Nephron progenitor cell (in vitro differentiated cells): ENCODE results near the gene PRIMA1.

Source experiments
- DNase-seq: peaks from one replicate; pipeline ENCODE4 v3.0.0; 2021
- H3K27ac Mint-ChIP-seq: 2 replicates; pipeline ENCODE4 v1.8.0; 2021; ENCODE audit warnings: mild to moderate bottlenecking, moderate library complexity, mixed read lengths
- H3K27me3 Mint-ChIP-seq: 2 replicates; pipeline ENCODE4 v1.8.0; 2021; ENCODE audit warnings: mild to moderate bottlenecking, low read depth, mixed read lengths; ENCODE audit not compliant: poor library complexity
- H3K36me3 Mint-ChIP-seq: 2 replicates; pipeline ENCODE4 v1.8.0; 2021; ENCODE audit warnings: low read depth, mixed read lengths
- H3K4me1 Mint-ChIP-seq: 2 replicates; pipeline ENCODE4 v1.8.0; 2021; ENCODE audit warnings: mixed read lengths
- H3K4me3 Mint-ChIP-seq: 2 replicates; pipeline ENCODE4 v1.8.0; 2021; ENCODE audit warnings: mild to moderate bottlenecking, moderate library complexity, mixed read lengths
- H3K9me3 Mint-ChIP-seq: 2 replicates; pipeline ENCODE4 v1.8.0; 2021; ENCODE audit warnings: mild to moderate bottlenecking, moderate library complexity, mixed read lengths
- CTCF ChIP-seq: fragments of 200-600 bp; sonication (generic); IDR thresholded peaks from 2 replicates; pipeline ENCODE4 v1.5.0; 2021; ENCODE audit warnings: antibody characterized with exemption

PRIMA1 gene

DNA sequence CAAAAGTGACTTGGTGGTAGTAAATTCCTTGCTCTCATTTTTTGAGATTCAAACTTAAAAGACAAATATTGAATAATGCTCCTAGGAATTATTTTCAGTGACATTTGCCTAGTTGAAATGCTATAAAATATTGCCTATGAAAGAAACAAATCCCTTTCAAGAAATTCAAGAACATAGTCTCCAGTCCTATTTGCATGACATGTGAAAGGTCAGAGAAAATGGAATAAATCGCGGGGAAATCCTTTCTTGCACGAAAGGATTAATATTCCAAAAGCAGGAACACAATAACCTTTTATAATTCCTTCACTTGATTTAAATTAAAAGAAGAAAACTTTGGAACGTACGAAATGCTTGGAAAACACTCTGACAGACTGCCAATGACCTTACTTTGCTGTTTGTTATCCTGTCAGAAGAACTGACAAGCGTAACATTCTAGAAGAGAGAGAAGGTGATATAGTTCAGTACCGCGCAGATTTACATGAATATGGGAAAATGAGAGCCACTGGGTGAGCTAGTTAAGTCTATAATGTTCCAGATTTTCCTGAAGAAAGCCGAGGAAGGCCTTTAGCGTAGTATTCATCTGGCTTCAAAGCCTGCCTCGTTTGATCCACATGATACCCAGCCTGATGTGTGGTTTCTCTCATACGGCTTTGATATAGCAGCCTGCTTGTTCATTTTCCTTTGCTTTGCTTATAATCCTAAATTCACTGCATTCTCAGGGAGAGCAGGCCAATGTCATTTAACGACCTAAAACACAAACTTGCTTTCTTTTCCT lies 103.0 kb downstream of the PRIMA1 start:
- H3K9me3 Mint-ChIP-seq: no peaks in the 10 kb centered on the region
- no peak overlapping the region for H3K27ac Mint-ChIP-seq
- peaks cover 10% of the 10 kb centered on the region for H3K27me3 Mint-ChIP-seq
- H3K36me3 Mint-ChIP-seq: no peaks in the 10 kb centered on the region
- no peak for DNase-seq
- TF ChIP-seq CTCF: no peak
- no peak overlapping the region for H3K4me3 Mint-ChIP-seq
- H3K4me1 Mint-ChIP-seq: peaks cover 53% of the 10 kb centered on the region

GRCh38 chr14:93683226-93683625 lies 105.1 kb downstream of the PRIMA1 start:
- no peaks in the 10 kb centered on the region for H3K36me3 Mint-ChIP-seq

GRCh38 chr14:93682459-93682858 lies 105.8 kb downstream of the PRIMA1 start:
- DNase-seq: no peak
- peaks cover 6% of the 10 kb centered on the region for H3K27me3 Mint-ChIP-seq
- no peak overlapping the region for H3K4me3 Mint-ChIP-seq
- no peak for TF ChIP-seq CTCF
- peaks cover 27% of the 10 kb centered on the region for H3K4me1 Mint-ChIP-seq
- H3K36me3 Mint-ChIP-seq: no peaks in the 10 kb centered on the region
- H3K27ac Mint-ChIP-seq: no peak overlapping the region
- no peaks in the 10 kb centered on the region for H3K9me3 Mint-ChIP-seq

More at GRCh38 chr14:93683226-93683625, 105.1 kb downstream of the PRIMA1 start:
- Mint-ChIP-seq H3K4me1 (peaks cover 35% of the 10 kb centered on the region), H3K27me3 (peaks cover 9% of the 10 kb centered on the region), H3K4me3 (no peak overlapping the region), H3K27ac (no peak overlapping the region), H3K9me3 (no peaks in the 10 kb centered on the region)
- peak; percentile 10 for DNase-seq
- TF ChIP-seq CTCF: no peak

DNA sequence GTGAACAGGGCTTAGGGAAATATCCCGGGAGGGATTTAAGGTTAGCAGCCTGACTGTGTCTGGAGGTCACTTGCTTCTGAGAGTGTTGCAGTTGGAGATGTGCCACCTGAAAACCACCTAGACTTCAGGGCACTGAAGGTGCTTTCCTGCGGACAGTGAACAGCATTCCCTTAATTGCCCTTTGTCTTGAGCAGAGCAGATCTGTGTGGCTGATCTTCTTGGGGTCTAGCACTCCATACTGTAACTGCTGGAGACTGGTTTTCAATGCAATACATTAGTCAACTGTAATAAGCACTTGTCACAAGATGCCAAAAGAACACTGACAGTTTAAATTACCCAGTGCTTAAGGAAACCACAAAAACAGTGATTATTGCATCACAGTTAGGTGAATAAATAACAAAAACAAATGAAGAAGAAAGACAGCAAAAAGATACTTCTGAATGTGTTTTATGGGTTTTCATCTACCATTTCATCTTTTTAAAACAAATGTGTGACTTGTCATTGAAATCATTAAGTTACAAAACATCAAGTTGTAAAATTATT lies 111.8 kb downstream of the PRIMA1 start:
- H3K27ac Mint-ChIP-seq: no peak overlapping the region
- DNase-seq: no peak

DNA sequence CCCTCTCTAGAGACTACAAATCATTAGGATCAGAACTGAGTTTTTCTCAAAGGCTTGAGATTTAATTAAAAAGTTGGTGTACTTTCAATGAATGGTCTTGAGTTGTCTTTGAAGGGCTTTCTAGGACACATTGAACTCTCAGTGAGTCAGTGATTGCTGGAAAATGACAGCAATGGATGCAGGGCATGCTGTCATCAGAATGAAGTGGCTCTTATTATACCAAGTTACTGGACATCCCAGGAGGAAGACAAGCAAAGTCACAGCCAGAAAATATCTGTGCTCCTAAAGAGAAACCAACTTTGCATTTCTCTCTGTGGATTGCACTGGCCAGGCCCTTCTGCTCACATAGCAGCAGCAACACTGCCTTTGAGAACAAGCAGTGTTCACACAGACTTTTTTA lies 112.6 kb downstream of the PRIMA1 start:
- no peaks in the 10 kb centered on the region for H3K4me1 Mint-ChIP-seq
- no peak for TF ChIP-seq CTCF
- no peaks in the 10 kb centered on the region for H3K9me3 Mint-ChIP-seq
- peaks cover 7% of the 10 kb centered on the region for H3K27me3 Mint-ChIP-seq
- H3K4me3 Mint-ChIP-seq: no peak overlapping the region
- no peaks in the 10 kb centered on the region for H3K36me3 Mint-ChIP-seq
- H3K27ac Mint-ChIP-seq: no peak overlapping the region
- no peak for DNase-seq

More for the DNA sequence above, 111.8 kb downstream of the PRIMA1 start:
- H3K9me3 Mint-ChIP-seq: no peaks in the 10 kb centered on the region
- no peak overlapping the region for H3K4me3 Mint-ChIP-seq
- peaks cover 3% of the 10 kb centered on the region for H3K27me3 Mint-ChIP-seq
- no peaks in the 10 kb centered on the region for H3K36me3 Mint-ChIP-seq
- no peak for TF ChIP-seq CTCF
- H3K4me1 Mint-ChIP-seq: no peaks in the 10 kb centered on the region

GRCh38 chr14:93674343-93674742 lies 113.9 kb downstream of the PRIMA1 start:
- H3K27ac Mint-ChIP-seq: no peak overlapping the region
- no peak overlapping the region for H3K4me3 Mint-ChIP-seq
- H3K36me3 Mint-ChIP-seq: no peaks in the 10 kb centered on the region
- peaks cover 12% of the 10 kb centered on the region for H3K27me3 Mint-ChIP-seq
- no peaks in the 10 kb centered on the region for H3K4me1 Mint-ChIP-seq
- no peak for DNase-seq
- no peaks in the 10 kb centered on the region for H3K9me3 Mint-ChIP-seq
- no peak for TF ChIP-seq CTCF
